HG03175 (cell line): ENCODE data around the gene TRIM44.

Experiments
- ATAC-seq: cut with Tn5 transposase; IDR thresholded peaks from one replicate; pipeline ENCODE4 v1.9.1; 2021; ENCODE audit warnings: mild to moderate bottlenecking, moderate library complexity; ENCODE audit not compliant: unreplicated experiment

TRIM44 gene

GRCh38 chr11:35785287-35786167, 123.0 kb downstream of the TRIM44 start:
- ATAC-seq = peak; percentile 57

DNA sequence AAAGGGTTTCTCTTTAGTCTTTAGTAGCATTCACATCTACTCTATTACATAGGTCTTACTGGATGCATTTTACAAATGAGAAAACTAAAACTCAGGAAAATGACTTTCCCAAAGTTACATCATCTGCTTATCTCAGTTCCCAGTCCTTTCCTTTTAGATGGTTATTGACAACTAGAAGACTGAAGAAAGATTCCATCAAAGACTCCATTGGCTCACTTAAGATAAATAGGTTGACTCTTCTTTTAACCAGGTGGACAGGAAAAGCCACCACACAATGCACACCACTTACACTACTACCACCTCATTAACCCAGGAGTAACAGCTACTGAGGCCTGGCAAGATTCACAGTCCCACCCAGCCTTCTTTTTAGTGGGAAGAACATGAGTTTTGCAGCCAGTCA, 123.6 kb downstream of the TRIM44 start:
- no peak for ATAC-seq

DNA sequence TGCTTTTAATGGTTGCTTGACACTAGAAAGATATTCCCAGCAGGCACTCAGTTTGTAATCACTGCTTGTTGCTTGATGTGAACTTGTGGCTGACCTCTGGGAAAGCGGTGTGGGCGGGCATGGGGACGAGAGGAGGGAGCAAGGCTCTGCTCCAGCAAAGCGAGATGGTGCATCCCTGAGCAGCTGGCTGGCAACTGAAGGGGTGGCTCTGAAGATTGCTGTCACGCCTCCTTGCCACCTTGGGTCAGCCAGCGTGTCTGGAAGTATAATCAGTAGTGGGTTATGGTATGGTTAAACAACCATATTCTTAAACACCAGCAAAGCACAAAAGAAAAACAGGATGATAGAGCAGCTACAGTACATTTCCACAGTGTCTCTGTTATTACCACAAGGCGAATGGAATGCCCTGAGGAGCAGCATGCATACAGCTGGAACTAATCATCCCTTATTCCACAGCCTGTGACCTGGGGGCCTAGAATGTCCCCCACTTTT, 124.5 kb downstream of the TRIM44 start:
- no peak for ATAC-seq

GRCh38 chr11:35787626-35788025, 125.1 kb downstream of the TRIM44 start:
- no peak for ATAC-seq

- ATAC-seq = no peak
These were observed 128.7 kb downstream of the TRIM44 start for GRCh38 chr11:35791088-35791958.

- ATAC-seq = no peak
These were observed 129.7 kb downstream of the TRIM44 start for GRCh38 chr11:35792148-35792845.

DNA sequence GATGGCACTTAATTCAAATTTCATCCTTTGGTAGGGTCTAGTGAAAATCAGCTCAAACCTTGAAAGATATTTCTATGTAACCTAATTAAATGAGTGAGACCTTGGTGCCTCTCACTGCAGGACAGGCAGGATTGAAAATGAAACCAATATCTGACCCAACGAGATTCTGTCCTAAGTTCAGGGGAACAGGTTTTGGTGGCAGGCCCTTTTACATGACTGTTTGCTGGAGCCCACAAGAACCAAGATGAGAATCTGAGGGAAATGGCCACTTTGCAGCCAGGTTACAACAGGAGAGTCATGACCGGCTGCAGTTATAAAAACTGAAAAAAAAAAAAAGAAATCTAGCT, 130.2 kb downstream of the TRIM44 start:
- ATAC-seq = peak; percentile 54

DNA sequence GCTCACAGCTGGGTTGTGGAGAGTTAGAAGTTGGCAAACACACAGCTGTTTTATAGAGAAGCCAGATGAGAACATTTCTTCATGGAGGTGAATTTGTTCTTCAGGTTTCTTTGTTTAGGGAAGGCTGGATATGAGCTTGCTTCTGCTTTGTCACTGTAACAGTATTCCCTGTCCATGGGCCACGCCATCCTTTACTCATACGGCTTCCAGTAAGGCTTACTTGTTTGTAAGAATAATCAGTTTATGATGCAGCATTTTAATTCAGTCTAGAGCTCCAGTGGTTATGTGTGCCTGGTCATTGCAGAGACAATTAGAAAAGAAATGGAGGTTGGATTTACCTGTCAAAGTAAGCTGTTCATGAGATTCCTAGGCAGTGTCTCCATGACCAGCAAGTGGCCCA, 131.8 kb downstream of the TRIM44 start:
- ATAC-seq = no peak

DNA sequence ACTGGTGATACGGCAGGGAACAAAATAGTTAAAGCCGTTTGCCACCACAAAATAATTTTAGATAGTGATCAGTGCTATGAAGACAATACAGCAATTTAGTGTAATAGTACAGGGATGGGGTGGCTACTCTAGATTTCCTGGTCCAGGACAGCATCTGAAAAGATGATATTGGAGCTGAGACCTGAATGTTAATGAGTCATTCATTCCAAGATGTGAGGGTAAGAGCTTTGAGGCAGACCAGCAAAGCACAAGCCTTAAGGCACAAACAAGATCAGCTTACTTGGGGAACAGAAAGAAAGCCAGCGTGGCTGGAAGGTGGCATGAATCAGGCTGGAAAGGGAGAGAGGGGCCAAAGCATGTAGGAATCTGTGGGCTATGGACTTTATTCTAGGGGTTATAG, 132.3 kb downstream of the TRIM44 start:
- ATAC-seq = no peak

DNA sequence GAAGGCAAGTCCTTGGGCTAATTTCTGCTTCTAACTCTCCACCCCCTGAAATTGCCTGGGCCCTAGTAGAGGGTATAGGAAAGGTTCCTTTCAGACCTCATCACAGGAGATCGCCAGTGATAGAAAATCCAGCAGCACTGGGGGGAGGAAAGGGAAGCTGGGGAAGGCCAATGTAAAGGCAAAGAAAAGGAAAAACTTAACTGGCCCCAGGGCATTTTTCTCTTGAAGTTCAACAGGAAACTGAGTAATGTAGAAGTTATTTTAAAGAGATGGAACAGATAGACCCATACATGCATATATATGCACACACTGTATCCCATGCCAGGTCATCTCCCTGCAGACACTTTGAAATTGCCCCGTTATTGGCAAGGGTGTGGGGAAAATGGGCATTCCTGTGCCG, 134.0 kb downstream of the TRIM44 start:
- no peak for ATAC-seq

GRCh38 chr11:35798423-35798822, 135.8 kb downstream of the TRIM44 start:
- ATAC-seq = no peak

GRCh38 chr11:35798983-35799382, 136.4 kb downstream of the TRIM44 start:
- ATAC-seq = no peak

- ATAC-seq = no peak
These were observed 137.1 kb downstream of the TRIM44 start for GRCh38 chr11:35799655-35800054.

DNA sequence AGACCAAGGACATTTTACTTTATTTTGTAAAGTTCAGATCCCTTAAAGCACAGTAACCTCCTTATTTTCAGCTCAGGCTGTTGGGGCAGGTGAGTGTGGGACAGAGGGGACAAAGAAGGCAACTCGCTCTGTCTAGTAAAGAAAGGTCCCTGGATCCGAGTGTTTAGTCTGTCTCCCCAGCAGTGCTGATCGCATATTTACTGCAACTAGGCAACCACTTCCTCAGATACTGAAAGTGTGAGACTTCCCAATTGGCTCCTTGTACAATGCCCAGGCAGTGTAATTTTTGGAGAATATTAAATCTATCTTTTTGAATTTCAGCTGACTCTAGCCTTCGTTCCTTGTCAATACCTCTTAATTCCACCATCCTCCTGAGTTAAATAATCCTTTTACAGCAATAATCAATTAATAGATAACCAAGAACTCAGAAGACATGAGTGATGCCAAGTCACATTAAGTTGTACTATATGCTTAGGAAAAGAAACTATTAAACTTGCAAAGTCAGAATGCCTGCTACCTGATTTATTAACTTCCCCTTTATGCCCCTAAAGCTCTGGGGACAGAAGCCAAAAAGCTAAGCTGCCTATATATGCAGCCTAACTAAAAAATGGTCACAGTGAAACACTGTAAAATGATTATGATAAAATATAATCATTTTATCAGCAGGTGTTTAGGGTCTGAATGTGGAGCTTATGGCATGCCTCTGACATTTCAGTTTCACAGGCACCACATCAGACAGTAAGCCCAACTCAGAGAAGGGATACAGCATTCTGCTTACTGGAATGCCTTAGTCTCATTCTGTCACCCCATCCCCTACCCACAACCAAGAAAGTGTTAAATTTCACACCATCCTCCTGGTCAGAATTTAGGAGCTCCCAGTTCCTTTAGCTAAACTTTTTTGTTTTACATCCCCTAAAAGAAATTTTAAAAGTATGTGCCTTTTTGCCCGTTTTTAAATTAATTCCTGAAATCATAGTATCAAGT, 138.7 kb downstream of the TRIM44 start:
- ATAC-seq = peak; percentile 88

DNA sequence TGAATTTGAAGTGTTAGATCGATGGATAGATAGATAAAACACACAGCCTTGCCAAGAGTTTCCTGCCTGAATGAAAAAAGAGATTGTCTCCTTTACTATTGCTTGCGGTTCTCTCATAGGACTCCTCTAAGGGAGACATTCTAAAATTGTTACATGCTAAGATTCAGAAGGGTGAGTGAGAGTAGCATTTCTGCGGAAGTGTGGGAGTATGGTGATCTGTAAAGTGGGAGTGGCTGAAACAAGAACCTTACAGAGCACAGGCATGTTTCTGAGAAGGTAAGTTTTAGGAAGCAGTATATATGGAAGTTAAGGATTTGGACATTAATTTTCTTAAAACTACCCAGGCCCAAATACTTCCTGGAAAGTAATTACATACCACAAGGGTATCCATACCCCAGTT, 139.6 kb downstream of the TRIM44 start:
- no peak for ATAC-seq

DNA sequence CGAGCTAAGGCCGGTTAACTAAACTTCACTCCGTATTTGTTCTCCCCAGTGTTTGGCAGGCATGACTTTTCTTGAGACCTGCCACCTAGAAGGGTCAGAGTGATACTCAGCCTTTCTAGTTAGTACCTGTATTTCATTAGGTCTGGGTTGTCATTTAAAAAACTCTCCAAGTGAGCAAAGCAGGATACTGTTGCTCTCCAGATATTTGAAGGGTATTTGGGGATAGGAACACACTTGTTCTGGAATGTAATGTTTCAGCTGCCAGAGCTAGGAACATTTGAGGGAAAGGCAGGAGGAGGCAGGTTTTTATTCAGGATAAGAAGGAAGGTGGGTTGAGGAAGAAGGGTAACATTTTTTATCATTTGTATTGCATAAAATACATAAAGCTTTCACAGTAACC, 140.1 kb downstream of the TRIM44 start:
- no peak for ATAC-seq

DNA sequence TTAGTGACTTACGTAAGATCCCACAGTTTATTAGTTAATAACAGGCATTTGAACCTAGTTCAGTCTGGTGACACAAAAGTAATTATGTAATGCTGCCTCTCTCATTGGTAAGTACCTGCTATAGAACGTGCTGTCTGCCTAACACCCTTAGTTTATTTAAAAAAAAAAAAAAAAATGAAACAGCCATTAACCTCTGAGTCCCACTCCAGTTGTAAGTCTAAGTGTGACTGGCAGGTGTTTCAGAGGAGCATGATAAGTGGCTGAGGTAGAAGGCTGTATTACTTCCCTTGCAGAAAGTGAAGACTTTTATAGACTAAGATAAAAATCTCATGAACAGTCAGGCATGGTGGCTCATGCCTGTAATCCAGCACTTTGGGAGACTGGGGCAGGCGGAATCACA, 140.5 kb downstream of the TRIM44 start:
- no peak for ATAC-seq

- ATAC-seq = no peak
These were observed 142.0 kb downstream of the TRIM44 start for GRCh38 chr11:35804451-35805040.

- no peak for ATAC-seq
These were observed 147.0 kb downstream of the TRIM44 start for GRCh38 chr11:35809561-35809960.
